NCI-H1694 treated with DMSO at 0.1 percent for 48 hours (cell line): ENCODE results near the gene SCAPER.
"Not testable (repeated sequence)": the region's sequence is repeated elsewhere in the genome, so short reads cannot be mapped to it uniquely, and the experiment has no call there.

ENCODE experiments used
- DNase-seq: peaks from one replicate; lab custom pipeline; 2025; lab: John Stamatoyannopoulos, UW

Gene SCAPER

DNA sequence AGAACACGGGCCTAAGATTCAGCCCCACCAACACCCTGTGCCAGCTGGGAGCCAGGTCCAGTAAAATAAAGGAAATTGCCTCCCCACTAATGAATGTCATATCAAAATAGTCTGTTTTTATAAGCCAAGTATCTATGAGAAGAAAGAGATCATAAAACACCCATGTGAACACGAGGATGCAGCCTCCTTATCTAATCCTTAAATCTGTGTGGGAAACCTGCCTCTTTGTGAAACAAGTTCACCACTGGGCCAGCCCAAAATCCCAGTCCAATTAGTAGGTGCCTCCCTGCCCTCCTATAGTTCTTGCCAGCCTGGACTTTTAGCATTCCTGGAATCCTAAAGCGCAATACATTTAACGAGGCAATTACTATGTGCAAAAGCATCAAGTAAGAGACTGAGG lies 42.0 kb downstream of the SCAPER start:
- DNase-seq: no peak

- DNase-seq: no peak
Observed at GRCh38 chr15:76861815-76862397, 43.2 kb downstream of the SCAPER start.

DNA sequence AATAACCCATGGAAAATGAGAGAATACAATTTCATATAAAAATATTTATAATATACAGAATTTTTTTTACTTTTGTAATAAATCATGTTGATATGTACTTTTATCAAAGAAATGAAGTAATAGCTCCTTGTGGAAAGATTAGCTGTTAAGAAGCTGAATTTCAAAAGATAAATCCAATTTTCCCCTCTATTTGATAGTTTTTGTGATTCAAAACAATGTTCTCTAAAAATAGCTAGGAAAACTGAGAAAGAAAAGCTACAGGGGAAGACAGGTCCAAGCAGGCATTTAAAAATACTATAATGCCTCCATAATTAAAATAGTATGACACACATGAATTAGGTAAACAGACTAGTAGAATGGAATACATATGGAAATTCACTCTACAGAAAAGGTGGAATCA lies 44.9 kb downstream of the SCAPER start:
- no peak for DNase-seq

- not testable (repeated sequence) for DNase-seq
Observed at GRCh38 chr15:76850367-76850766, 54.8 kb downstream of the SCAPER start.

- no peak for DNase-seq
Observed at GRCh38 chr15:76846782-76847181, 58.4 kb downstream of the SCAPER start.

DNA sequence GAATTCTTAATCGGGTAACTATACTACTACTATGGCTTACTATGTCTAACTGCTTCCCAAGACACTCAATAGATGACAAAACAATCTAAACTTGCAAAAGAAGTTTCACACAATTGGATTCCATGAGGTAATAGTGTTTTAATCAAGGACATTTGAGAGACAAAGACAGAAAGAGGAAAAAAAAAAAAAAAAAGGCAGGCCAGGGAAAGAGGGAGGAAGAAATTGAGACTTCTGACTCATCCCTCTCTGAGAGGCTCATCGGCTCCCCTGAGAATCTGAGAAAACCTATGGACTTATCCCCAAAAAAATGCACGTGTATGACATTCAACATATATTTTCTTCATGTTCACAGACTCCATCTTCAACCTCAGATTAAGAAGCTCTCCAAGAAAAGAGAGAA lies 61.0 kb downstream of the SCAPER start:
- DNase-seq: no peak

GRCh38 chr15:76843269-76843668 lies 61.9 kb downstream of the SCAPER start:
- no peak for DNase-seq

- peak; percentile 31 for DNase-seq
Observed at GRCh38 chr15:76840830-76841460, 64.2 kb downstream of the SCAPER start.

- DNase-seq: no peak
Observed at GRCh38 chr15:76839173-76839572, 66.0 kb downstream of the SCAPER start.

DNA sequence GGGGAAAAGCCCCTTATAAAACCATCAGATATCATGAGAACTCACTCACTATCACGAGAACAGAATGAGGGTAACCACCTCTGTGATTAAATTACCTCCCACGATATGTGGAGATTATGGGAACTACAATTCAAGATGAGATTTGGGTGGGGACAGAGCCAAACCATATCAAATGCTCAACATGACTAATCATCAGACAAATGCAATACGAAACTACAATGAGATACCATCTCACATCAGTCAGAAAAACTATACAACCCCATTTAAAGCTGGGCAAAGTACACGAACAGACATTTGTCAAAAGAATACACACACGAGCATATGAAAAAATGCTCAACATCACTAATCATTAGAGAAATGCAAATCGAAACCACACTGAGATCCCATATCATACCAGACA lies 67.7 kb downstream of the SCAPER start:
- DNase-seq: no peak

DNA sequence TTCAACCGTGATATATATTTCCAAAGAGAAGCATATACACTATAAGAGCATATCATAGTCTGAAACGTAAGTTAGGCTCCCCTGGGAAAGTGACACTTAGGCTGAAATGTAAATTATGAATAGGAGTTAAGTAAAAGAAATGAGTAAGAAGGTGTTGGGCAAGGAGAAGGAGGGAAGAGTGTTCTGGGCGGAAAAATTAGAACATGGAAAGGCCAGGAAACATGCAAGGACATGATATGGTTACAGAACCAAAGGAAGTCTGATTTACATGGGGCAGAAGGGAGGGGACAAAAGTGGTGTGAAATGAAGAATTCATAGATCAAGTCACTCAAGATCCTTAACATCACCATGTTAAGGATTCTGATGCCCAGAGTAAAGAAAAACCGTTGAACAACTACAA lies 75.2 kb downstream of the SCAPER start:
- no peak for DNase-seq

GRCh38 chr15:76823890-76824289 lies 81.2 kb downstream of the SCAPER start:
- DNase-seq: no peak

DNA sequence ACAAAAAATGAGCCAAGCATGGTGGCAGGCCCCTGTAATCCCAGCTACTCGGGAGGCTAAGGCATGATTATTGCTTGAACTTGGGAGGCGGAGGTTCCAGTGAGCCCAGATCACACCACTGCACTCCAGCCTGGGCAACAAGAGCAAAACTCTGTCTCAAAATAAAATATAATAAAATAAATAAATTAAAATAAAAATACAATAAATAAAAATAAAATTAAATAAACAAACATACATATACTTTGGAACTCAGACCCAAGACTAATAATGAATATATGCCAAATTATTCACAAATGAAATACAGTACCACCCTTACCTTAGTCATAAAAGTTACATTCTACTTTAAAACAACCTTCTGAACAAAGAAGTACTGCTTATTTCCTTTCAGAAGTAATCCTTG lies 81.8 kb downstream of the SCAPER start:
- DNase-seq: no peak

- not testable (repeated sequence) for DNase-seq
Observed at GRCh38 chr15:76818926-76819325, 86.2 kb downstream of the SCAPER start.

GRCh38 chr15:76815421-76815820 lies 89.7 kb downstream of the SCAPER start:
- no peak for DNase-seq

DNA sequence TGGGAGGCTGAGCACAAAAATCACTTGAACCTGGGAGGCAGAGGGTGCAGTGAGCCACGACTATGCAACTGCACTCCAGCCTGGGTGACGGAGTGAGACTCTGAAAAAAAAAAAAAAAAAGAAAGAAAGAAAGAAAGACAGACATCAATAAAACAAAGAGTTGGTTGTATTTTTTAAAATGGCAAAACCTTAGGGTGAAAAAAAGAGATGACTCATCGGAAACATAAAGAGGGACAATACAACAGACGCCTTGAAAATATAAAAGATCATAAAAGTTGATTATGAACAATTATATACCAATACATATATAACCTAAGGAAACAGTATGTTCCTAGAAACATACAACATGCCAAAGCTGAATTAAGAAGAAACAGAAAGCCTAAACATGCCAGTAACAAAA lies 92.8 kb downstream of the SCAPER start:
- no peak for DNase-seq

GRCh38 chr15:76809412-76810103 lies 95.6 kb downstream of the SCAPER start:
- no peak for DNase-seq

GRCh38 chr15:76803049-76803571 lies 102.0 kb downstream of the SCAPER start:
- no peak for DNase-seq

DNA sequence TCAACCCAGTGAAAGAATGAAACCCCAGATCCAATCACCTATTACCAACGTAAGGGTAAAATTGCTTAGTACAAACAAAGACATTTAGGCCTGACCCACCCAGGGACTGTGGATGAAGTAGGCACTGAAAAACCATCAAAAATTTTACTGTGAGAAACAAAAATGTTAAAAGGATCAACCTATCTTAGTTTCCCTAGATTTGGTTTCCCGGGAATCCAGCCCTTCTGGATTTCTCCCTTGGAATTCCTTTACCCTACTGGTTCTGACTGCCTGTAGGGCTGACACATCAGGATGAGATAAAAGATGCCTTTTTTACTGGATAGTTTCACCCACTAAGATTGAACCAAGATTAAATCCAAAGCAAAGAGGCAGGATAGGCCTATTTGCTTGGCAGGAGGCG lies 102.7 kb downstream of the SCAPER start:
- DNase-seq: no peak

DNA sequence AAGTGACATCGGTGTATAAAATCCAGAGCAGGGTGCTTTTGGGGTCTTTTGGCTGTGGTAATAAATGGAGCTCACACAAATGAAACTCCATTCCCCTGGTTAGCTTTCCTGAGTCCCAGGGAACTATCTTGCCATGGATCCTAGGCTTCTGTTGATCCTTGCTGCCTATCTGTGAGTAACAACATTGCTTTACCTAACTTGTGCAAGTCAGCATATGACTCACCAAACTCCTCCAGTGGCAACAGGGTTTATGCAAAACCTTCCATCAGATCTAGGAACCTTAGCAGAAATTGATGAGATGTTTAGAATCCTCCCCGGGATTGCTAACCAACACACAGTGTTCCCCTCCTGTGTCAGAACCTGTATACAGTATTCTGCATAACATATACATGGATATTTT lies 105.4 kb downstream of the SCAPER start:
- no peak for DNase-seq

DNA sequence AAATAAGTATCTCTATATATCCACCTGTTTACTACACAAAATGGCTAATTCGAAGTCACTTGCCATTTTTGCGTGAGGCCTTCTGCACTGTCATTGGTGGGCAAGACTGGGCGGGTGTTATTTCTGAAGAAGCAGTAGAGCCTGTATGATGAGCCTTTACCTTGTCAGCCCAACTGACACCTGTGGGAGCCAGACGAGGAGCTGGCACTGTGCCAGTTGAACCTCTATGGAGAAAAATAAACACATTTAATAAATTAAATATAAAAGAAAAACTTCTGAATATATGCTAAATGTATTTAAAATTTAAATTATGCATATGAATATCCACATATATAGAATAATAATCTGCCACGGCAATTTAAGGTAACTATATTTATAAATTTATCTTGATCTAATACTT lies 109.9 kb downstream of the SCAPER start:
- no peak for DNase-seq

DNA sequence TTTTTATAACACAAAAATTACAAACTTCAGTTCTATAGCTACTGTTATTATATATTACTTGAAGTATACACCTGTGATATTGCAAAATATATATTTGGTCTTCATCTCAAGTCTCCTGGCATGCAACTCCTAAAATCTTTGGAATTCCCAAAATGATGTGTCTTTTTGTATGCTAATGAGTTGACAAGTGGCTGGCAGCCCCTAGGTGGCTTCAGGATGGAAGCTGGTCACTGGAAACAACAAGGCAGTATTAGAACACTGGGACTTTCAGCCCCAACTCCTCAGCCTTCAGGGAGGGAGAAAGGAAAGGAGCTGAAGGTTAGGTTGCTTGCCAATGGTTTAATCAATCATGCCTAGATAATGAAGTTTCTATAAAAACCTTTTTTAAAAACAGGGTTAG lies 112.0 kb downstream of the SCAPER start:
- DNase-seq: no peak

DNA sequence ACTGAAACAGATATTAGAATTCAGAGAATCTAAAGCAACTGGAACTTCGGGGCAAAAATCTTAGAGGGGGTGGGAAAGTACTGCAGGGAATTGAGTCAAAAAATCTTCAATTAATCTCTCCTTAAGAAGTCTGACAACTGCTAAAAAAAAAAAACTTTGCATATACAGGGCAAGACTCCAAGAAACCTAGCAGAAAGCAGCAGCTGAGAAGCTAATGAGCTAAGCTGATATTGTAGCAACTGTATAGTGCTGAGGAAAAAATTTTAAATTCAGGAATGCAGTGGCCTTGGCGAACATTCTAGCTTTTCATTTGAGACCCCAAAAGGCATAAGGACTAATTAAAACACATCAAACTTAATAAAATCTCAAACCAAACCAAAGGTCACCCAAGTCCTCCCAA lies 113.6 kb downstream of the SCAPER start:
- DNase-seq: no peak
